ENCODE data around the gene COA1.

The COA1 gene

DNA sequence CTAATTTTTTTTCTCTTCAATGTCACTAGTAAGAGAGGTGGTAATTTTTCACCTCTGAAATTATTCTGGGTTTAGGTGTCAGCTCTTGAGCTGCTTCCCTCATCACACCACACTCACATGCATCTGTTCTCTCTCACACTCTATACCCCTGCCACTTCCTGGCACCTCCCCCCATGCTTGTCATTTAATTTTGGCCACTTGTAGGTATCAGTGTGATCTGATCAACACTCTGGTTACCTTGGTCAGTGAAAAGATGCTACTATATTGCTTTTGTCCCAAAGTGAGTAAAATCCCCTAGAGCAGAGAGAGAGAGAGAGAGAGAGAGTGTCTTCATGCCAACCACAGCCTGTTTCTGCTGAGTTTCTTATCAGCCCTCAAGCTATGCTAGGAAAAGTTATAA, 103.9 kb downstream of the COA1 start:
- no peak overlapping the region for H2AK5ac ChIP-seq (ENCODE audit: low read length, severe bottlenecking)
- no peak overlapping the region for H2BK5ac ChIP-seq (ENCODE audit: low read depth, low read length, poor library complexity, severe bottlenecking)
- H3K27ac ChIP-seq (ENCODE audit: low read length, poor library complexity, severe bottlenecking), result no peak overlapping the region
- H2BK15ac ChIP-seq (ENCODE audit: low read depth, poor library complexity, severe bottlenecking), result no peak overlapping the region
- no peaks in the 10 kb centered on the region for H3K9me3 ChIP-seq (ENCODE audit: control insufficient read depth, low read length)
- no peak overlapping the region for H3K18ac ChIP-seq (ENCODE audit: low read depth in 1 of 2, low read length in 2 of 2)
- H3K4ac ChIP-seq (ENCODE audit: low read depth in 1 of 2, low read length in 2 of 2), result no peak overlapping the region
- H4K91ac ChIP-seq (ENCODE audit: low read length), result no peak overlapping the region
- H3K4me1 ChIP-seq (ENCODE audit: control insufficient read depth, insufficient read depth, low read depth, low read length), result peaks cover 3% of the 10 kb centered on the region
- no peak overlapping the region for H4K8ac ChIP-seq (ENCODE audit: low read length)
- H3K4me2 ChIP-seq (ENCODE audit: low read length, poor library complexity, severe bottlenecking), result no peak overlapping the region
- no peak overlapping the region for H2AFZ ChIP-seq (ENCODE audit: low read depth, low read length)
- peak; percentile 26 for DNase-seq
- H3K4me3 ChIP-seq (ENCODE audit: insufficient read depth in 1 of 2, low read depth in 1 of 2, low read length in 2 of 2), result no peak overlapping the region
- no peak overlapping the region for H3K9ac ChIP-seq (ENCODE audit: low read length)
- peaks cover 12 to 83% of the 10 kb centered on the region in 2 experiments for H3K36me3 ChIP-seq (ENCODE audit: control insufficient read depth in 1 of 2, insufficient read depth in 2 of 2, low read depth in 1 of 2, low read length in 2 of 2)
- no peak overlapping the region for H3K14ac ChIP-seq (ENCODE audit: low read length in 2 of 2)
- H2BK12ac ChIP-seq (ENCODE audit: low read length in 2 of 2), result no peak overlapping the region
- H2BK120ac ChIP-seq (ENCODE audit: low read depth, low read length), result no peak overlapping the region
- H3K79me1 ChIP-seq (replicated peaks; ENCODE audit: low read length, poor library complexity, severe bottlenecking), result peaks cover 18% of the 10 kb centered on the region
- H3K23ac ChIP-seq (ENCODE audit: low read length in 2 of 2), result no peak overlapping the region
- H3K27me3 ChIP-seq (ENCODE audit: control insufficient read depth in 1 of 2, insufficient read depth in 1 of 2, low read length in 2 of 2), result no peaks in the 10 kb centered on the region

DNA sequence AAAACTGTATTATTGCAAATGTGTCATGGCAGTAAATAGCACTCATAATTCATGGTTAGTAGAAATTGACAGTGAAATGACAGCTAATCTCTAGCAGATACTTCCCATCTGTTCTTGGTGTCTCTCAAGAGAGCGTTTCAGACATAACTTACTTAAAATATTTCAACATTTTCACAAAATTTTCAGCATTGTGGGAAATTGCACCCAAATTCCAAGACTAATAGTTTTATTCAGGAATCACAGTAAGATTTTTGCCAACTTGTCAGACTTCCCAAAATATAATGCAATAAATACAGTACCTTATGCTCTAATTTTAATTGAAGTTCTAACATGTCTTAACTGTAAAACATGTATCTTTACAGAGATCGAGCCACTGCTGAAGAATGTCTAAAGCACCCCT, 105.2 kb downstream of the COA1 start:
- Histone ChIP-seq H3K36me3 (ENCODE audit: control insufficient read depth in 1 of 2, insufficient read depth in 2 of 2, low read depth in 1 of 2, low read length in 2 of 2) (peaks cover 12 to 81% of the 10 kb centered on the region in 2 experiments), H3K18ac (ENCODE audit: low read depth in 1 of 2, low read length in 2 of 2) (no peak overlapping the region), H3K4me1 (ENCODE audit: control insufficient read depth, insufficient read depth, low read depth, low read length) (peaks cover 3% of the 10 kb centered on the region), H3K4me2 (ENCODE audit: low read length, poor library complexity, severe bottlenecking) (no peak overlapping the region), H2AK5ac (ENCODE audit: low read length, severe bottlenecking) (no peak overlapping the region), H3K9me3 (ENCODE audit: control insufficient read depth, low read length) (no peaks in the 10 kb centered on the region), H2BK5ac (ENCODE audit: low read depth, low read length, poor library complexity, severe bottlenecking) (no peak overlapping the region), H2BK120ac (ENCODE audit: low read depth, low read length) (no peak overlapping the region), H3K27ac (ENCODE audit: low read length, poor library complexity, severe bottlenecking) (no peak overlapping the region), H2BK15ac (ENCODE audit: low read depth, poor library complexity, severe bottlenecking) (no peak overlapping the region), H3K4ac (ENCODE audit: low read depth in 1 of 2, low read length in 2 of 2) (no peak overlapping the region), H3K27me3 (ENCODE audit: control insufficient read depth in 1 of 2, insufficient read depth in 1 of 2, low read length in 2 of 2) (no peaks in the 10 kb centered on the region), H3K79me1 (replicated peaks; ENCODE audit: low read length, poor library complexity, severe bottlenecking) (peaks cover 14% of the 10 kb centered on the region), H3K23ac (ENCODE audit: low read length in 2 of 2) (no peak overlapping the region), H2BK12ac (ENCODE audit: low read length in 2 of 2) (no peak overlapping the region), H3K4me3 (ENCODE audit: insufficient read depth in 1 of 2, low read depth in 1 of 2, low read length in 2 of 2) (no peak overlapping the region), H4K91ac (ENCODE audit: low read length) (no peak overlapping the region), H3K14ac (ENCODE audit: low read length in 2 of 2) (no peak overlapping the region), H4K8ac (ENCODE audit: low read length) (no peak overlapping the region), H3K9ac (ENCODE audit: low read length) (no peak overlapping the region), H2AFZ (ENCODE audit: low read depth, low read length) (no peak overlapping the region)
- 100% methylated on average over 2 of the region's 2 CpGs for WGBS
- DNase-seq, result no peak

DNA sequence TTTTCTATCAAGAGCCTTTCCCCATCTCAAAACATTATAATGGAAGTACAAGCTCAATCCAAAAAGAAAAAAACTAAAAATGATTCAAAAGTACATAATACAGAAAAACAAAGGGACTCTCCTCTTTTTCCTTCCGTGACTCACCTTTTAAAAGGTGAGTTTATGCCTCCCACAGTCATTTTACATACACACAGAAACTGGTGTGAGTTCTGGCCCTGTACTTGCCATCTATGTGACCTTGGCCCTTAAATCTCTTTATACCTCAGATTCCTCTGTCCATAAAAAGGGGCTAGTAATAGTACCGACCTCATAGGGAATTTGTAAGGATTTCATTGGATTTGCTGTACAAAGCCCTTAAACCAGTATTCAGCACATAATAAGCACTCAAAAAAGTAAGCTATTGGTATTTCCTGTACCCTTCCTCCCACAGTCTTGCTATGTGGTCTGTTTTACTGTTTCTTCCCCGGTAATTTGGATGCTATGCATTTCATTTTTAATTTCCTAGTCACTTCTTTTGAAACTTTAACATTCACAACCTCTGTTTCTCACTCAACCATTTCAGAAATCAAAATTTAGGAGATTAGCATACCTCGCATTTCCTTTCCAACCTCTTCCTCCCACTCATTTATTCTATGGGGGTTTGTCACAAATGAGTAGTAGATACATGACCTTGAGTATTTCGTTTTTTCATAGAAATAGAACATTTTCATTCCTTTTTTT, 107.4 kb downstream of the COA1 start:
- no peak overlapping the region for H4K8ac ChIP-seq (ENCODE audit: low read length)
- H3K4ac ChIP-seq (ENCODE audit: low read depth in 1 of 2, low read length in 2 of 2), result no peak overlapping the region

DNA sequence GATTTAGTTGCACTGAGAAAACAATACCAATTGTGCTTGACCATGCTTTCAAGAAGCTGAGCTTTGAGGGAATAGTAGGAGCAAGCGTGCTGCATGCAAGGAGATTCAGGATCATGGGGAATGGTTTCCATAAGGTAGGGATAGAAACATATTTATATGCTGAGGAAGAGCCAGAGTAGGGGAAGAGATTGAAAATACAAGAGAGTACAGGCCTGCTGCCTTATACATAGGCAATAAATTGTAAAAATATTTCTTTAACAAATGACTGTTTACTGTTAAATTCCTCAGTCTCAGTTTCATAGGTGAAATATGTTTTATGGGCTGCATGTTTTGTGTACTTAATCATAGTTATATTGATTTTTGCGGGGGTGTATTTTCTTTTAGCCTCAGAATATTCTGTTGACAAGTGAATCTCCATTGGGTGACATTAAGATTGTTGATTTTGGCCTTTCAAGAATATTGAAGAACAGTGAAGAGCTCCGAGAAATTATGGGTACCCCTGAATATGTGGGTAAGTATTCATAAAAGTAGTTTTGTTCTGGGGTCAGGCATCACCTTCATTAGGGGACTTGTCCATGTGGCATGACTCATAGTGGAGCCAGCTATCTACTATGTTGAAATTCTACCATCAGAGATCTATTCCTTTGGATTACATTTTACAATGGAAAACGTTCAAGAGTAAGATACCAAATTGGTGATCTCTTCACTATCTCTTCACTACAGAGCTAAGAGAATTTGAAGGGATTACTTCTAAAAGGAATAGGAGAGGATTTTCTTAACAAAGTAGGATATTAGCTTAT, 109.9 kb downstream of the COA1 start:
- H4K91ac ChIP-seq (ENCODE audit: low read length), result no peak overlapping the region
- H2BK15ac ChIP-seq (ENCODE audit: low read depth, poor library complexity, severe bottlenecking), result no peak overlapping the region
- no peak overlapping the region for H3K23ac ChIP-seq (ENCODE audit: low read length in 2 of 2)
- H3K27ac ChIP-seq (ENCODE audit: low read length, poor library complexity, severe bottlenecking), result no peak overlapping the region
- H2BK5ac ChIP-seq (ENCODE audit: low read depth, low read length, poor library complexity, severe bottlenecking), result no peak overlapping the region
- H3K4me2 ChIP-seq (ENCODE audit: low read length, poor library complexity, severe bottlenecking), result no peak overlapping the region
- no peak overlapping the region for H3K18ac ChIP-seq (ENCODE audit: low read depth in 1 of 2, low read length in 2 of 2)
- no peak overlapping the region for H3K4ac ChIP-seq (ENCODE audit: low read depth in 1 of 2, low read length in 2 of 2)
- no peak overlapping the region for H3K9ac ChIP-seq (ENCODE audit: low read length)
- no peak overlapping the region for H2BK12ac ChIP-seq (ENCODE audit: low read length in 2 of 2)
- H3K4me3 ChIP-seq (ENCODE audit: insufficient read depth in 1 of 2, low read depth in 1 of 2, low read length in 2 of 2), result no peak overlapping the region
- H3K9me3 ChIP-seq (ENCODE audit: control insufficient read depth, low read length), result no peaks in the 10 kb centered on the region
- H2BK120ac ChIP-seq (ENCODE audit: low read depth, low read length), result no peak overlapping the region
- H4K8ac ChIP-seq (ENCODE audit: low read length), result no peak overlapping the region
- H3K14ac ChIP-seq (ENCODE audit: low read length in 2 of 2), result no peak overlapping the region
- DNase-seq, result peak; percentile 23
- peaks cover 3% of the 10 kb centered on the region for H3K4me1 ChIP-seq (ENCODE audit: control insufficient read depth, insufficient read depth, low read depth, low read length)
- 98% methylated on average over 3 of the region's 4 CpGs for WGBS
- H3K79me1 ChIP-seq (replicated peaks; ENCODE audit: low read length, poor library complexity, severe bottlenecking), result peaks cover 29% of the 10 kb centered on the region
- H3K27me3 ChIP-seq (ENCODE audit: control insufficient read depth in 1 of 2, insufficient read depth in 1 of 2, low read length in 2 of 2), result no peaks in the 10 kb centered on the region
- H2AK5ac ChIP-seq (ENCODE audit: low read length, severe bottlenecking), result no peak overlapping the region
- H2AFZ ChIP-seq (ENCODE audit: low read depth, low read length), result no peak overlapping the region
- H3K36me3 ChIP-seq (ENCODE audit: control insufficient read depth in 1 of 2, insufficient read depth in 2 of 2, low read depth in 1 of 2, low read length in 2 of 2), result peaks cover 17 to 77% of the 10 kb centered on the region in 2 experiments

More for the DNA sequence above, 107.4 kb downstream of the COA1 start:
- Histone ChIP-seq H2BK15ac (ENCODE audit: low read depth, poor library complexity, severe bottlenecking) (no peak overlapping the region), H3K4me2 (ENCODE audit: low read length, poor library complexity, severe bottlenecking) (no peak overlapping the region), H3K27me3 (ENCODE audit: control insufficient read depth in 1 of 2, insufficient read depth in 1 of 2, low read length in 2 of 2) (no peaks in the 10 kb centered on the region), H3K14ac (ENCODE audit: low read length in 2 of 2) (no peak overlapping the region), H2BK5ac (ENCODE audit: low read depth, low read length, poor library complexity, severe bottlenecking) (no peak overlapping the region), H3K4me1 (ENCODE audit: control insufficient read depth, insufficient read depth, low read depth, low read length) (peaks cover 3% of the 10 kb centered on the region), H3K23ac (ENCODE audit: low read length in 2 of 2) (no peak overlapping the region), H3K36me3 (ENCODE audit: control insufficient read depth in 1 of 2, insufficient read depth in 2 of 2, low read depth in 1 of 2, low read length in 2 of 2) (peaks cover 13 to 84% of the 10 kb centered on the region in 2 experiments), H4K91ac (ENCODE audit: low read length) (no peak overlapping the region), H2AFZ (ENCODE audit: low read depth, low read length) (no peak overlapping the region), H3K79me1 (replicated peaks; ENCODE audit: low read length, poor library complexity, severe bottlenecking) (peaks cover 24% of the 10 kb centered on the region), H3K9ac (ENCODE audit: low read length) (peak overlapping the region; percentile 16), H2AK5ac (ENCODE audit: low read length, severe bottlenecking) (no peak overlapping the region), H2BK120ac (ENCODE audit: low read depth, low read length) (no peak overlapping the region), H3K27ac (ENCODE audit: low read length, poor library complexity, severe bottlenecking) (no peak overlapping the region), H2BK12ac (ENCODE audit: low read length in 2 of 2) (no peak overlapping the region), H3K9me3 (ENCODE audit: control insufficient read depth, low read length) (no peaks in the 10 kb centered on the region), H3K18ac (ENCODE audit: low read depth in 1 of 2, low read length in 2 of 2) (no peak overlapping the region), H3K4me3 (ENCODE audit: insufficient read depth in 1 of 2, low read depth in 1 of 2, low read length in 2 of 2) (no peak overlapping the region)
- no peak for DNase-seq
- WGBS, result 85% methylated on average over 3 of the region's 5 CpGs

Measured in mesenchymal stem cell (in vitro differentiated cells and primary cell).